SK-N-SH treated with all-trans-retinoic acid at 6 μM for 48 hours (cell line): ENCODE measurements around the gene MCOLN3.

Source experiments
- PATZ1 ChIP-seq: fragments of 250-450 bp; sonication (Bioruptor Pico); IDR thresholded peaks from 2 replicates; pipeline ENCODE4 v1.8.0; 2020; ENCODE audit warnings: mild to moderate bottlenecking, moderate library complexity, borderline replicate concordance
- TOX ChIP-seq: fragments of 250-450 bp; sonication (Bioruptor Pico); IDR thresholded peaks from 2 replicates; pipeline ENCODE4 v1.8.0; 2021; ENCODE audit warnings: mild to moderate bottlenecking, moderate library complexity, borderline replicate concordance
- ZNF565 ChIP-seq: fragments of 450-650 bp; formaldehyde crosslinking; conservative IDR thresholded peaks from 2 replicates; pipeline ENCODE4 v1.5.0; 2020; ENCODE audit warnings: low read depth, mild to moderate bottlenecking, moderate library complexity
- ZNF8 ChIP-seq: fragments of 450-650 bp; formaldehyde crosslinking; IDR thresholded peaks from 2 replicates; pipeline ENCODE4 v1.5.0; 2020; ENCODE audit warnings: mild to moderate bottlenecking, moderate library complexity

- TF ChIP-seq ZNF8 (CRISPR knock-in tag) (no peak), TOX (CRISPR knock-in tag) (no peak), PATZ1 (no peak), ZNF565 (CRISPR knock-in tag) (no peak)
Observed at GRCh38 chr1:85061711-85062424, 13.6 kb upstream of the MCOLN3 start.
